ENCODE data around the gene CCDC149. TPM values are rescaled to one million over a fixed set of nuclear protein-coding genes. Genes with fewer than 3 reads are reported as not detected.

The CCDC149 gene
- total and polyA plus RNA-seq, 12 donors = 6.1 to 17.7 (median 9.3) TPM

GRCh38 chr4:24892778-24893177, 20.1 kb downstream of the CCDC149 start:
- TF ChIP-seq CTCF (IDR thresholded peaks at IDR 0.05) = no peak
- ATAC-seq (no peak), DNase-seq (no peak)
- peaks cover 0 to 37% (median 7%) of the 10 kb centered on the region in 9 donors for H3K36me3 ChIP-seq
- WGBS, 2 donors = 89 to 92% methylated on average over 2 of the region's 2 CpGs
- H3K27me3 ChIP-seq = no peaks in the 10 kb centered on the region
- no peak overlapping the region for H3K27ac ChIP-seq
- no peak overlapping the region for H3K4me3 ChIP-seq
- H3K9me3 ChIP-seq = no peaks in the 10 kb centered on the region
- H3K4me1 ChIP-seq = no peaks in the 10 kb centered on the region
- intact Hi-C loops (cut with DNase I) = no loop called here

GRCh38 chr4:24892278-24892677, 20.6 kb downstream of the CCDC149 start:
- H3K4me1 ChIP-seq = no peaks in the 10 kb centered on the region
- WGBS, 2 donors = 96% methylated on average over 2 of the region's 2 CpGs
- H3K4me3 ChIP-seq = no peak overlapping the region
- no peaks in the 10 kb centered on the region for H3K9me3 ChIP-seq
- ATAC-seq (no peak), DNase-seq (no peak)
- no peak overlapping the region for H3K27ac ChIP-seq
- TF ChIP-seq CTCF (IDR thresholded peaks at IDR 0.05) = no peak
- intact Hi-C loops (cut with DNase I) = no loop called here
- peaks cover 0 to 37% (median 7%) of the 10 kb centered on the region in 9 donors for H3K36me3 ChIP-seq
- H3K27me3 ChIP-seq = no peaks in the 10 kb centered on the region

DNA sequence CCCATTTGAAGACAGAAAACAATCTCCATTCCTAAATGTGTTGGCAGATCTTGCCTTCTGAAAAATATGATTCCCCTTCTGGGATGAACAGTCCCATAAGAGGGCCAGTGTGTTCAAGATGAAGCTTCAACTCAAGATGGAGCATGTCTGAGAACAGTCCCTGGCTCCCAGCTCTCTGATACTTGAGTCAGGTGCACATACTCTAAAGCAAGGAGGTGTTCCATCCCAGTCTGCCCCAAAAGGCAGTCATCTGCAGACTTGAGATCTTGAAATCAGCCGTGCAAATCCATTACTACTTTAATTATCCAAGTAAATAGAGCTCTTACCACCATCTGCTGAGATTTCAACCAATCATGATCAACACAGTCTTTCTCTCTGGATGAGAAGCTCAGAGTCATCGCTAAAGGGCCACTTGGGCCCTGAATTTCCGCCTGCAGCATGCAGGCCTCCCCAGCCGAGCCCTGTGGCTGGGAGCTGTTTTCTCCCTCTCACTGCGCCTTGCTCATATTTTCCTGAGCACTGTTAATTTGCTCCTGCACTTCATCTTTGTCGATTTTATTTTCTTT, 22.2 kb downstream of the CCDC149 start:
- ATAC-seq (no peak), DNase-seq (no peak)
- no peaks in the 10 kb centered on the region for H3K9me3 ChIP-seq
- peaks cover 0 to 36% (median 7%) of the 10 kb centered on the region in 9 donors for H3K36me3 ChIP-seq
- H3K4me1 ChIP-seq = no peaks in the 10 kb centered on the region
- H3K4me3 ChIP-seq = no peak overlapping the region
- no peak overlapping the region for H3K27ac ChIP-seq
- H3K27me3 ChIP-seq = no peaks in the 10 kb centered on the region
- intact Hi-C loops (cut with DNase I) = no loop called here
- TF ChIP-seq CTCF (IDR thresholded peaks at IDR 0.05) = no peak
- 97 to 98% methylated on average over 6 of the region's 6 CpGs for WGBS, 2 donors

DNA sequence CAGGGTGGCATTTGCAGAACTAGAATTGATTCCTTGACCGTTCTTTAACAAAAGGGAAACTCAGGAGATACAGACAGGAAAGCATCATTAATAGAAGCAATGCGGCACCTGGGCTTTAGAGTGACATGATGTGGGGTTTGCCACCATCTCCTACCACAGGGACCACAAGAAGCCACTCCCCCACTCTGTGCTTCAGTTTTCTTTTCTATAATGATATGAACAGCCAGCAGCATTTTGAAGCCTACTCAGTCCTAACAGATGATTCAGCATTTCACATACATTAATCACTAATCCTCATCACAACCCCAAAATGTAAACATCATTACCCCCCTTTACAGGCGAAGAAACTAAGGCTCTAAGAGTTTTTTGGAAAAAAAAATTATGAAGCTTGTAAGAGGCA, 22.9 kb downstream of the CCDC149 start:
- intact Hi-C loops (cut with DNase I) = no loop called here
- H3K36me3 ChIP-seq = peaks cover 0 to 30% (median 7%) of the 10 kb centered on the region in 9 donors
- H3K9me3 ChIP-seq = no peaks in the 10 kb centered on the region
- ATAC-seq (no peak), DNase-seq (no peak)
- H3K27me3 ChIP-seq = no peaks in the 10 kb centered on the region
- H3K4me1 ChIP-seq = no peaks in the 10 kb centered on the region
- 98% methylated on average over 3 of the region's 3 CpGs for WGBS, 2 donors
- no peak overlapping the region for H3K4me3 ChIP-seq
- no peak overlapping the region for H3K27ac ChIP-seq
- TF ChIP-seq CTCF (IDR thresholded peaks at IDR 0.05) = no peak

Measured in heart right ventricle (tissue), 16 donors.